Measurements from ENCODE around the gene PSME2. TPM values are rescaled to one million over a fixed set of nuclear protein-coding genes. Genes with fewer than 3 reads are reported as not detected.

The PSME2 gene
- total and polyA plus RNA-seq, 10 of the 15 experiments (the other 5 are each of a cell fraction or from before 2014, with no cell fraction given): 510 to 3,542 (median 913) TPM

- TF ChIP-seq MLLT1 (IDR thresholded peaks at IDR 0.05) (no peak), CREM (IDR thresholded peaks at IDR 0.05; ENCODE audit: low read depth) (no peak), ZNF592 (IDR thresholded peaks at IDR 0.05) (no peak), EP300 (IDR thresholded peaks at IDR 0.05; ENCODE audit: borderline replicate concordance in 1 of 2, control insufficient read depth in 1 of 2, low read depth in 2 of 2, low read length in 2 of 2) (no peak), PAX5 (IDR thresholded peaks at IDR 0.05; ENCODE audit: borderline replicate concordance, low read depth, low read length) (no peak), NR2C2 (IDR thresholded peaks at IDR 0.05; ENCODE audit: borderline replicate concordance, control insufficient read depth, insufficient read length, low read depth) (no peak), POLR2A (IDR thresholded peaks at IDR 0.05; ENCODE audit: low read depth, low read length) (peak; percentile 43; the same call in 1 of the 2 replicates), SMAD5 (IDR thresholded peaks at IDR 0.05; ENCODE audit: low read depth) (no peak), IKZF1 (conservative IDR thresholded peaks at IDR 0.05) (peak; percentile 38; the same call in 1 of the 2 replicates), SP1 (IDR thresholded peaks at IDR 0.05; ENCODE audit: low read depth, low read length) (no peak), E4F1 (IDR thresholded peaks at IDR 0.05; ENCODE audit: borderline replicate concordance, partially characterized antibody) (no peak), BCL3 (IDR thresholded peaks at IDR 0.05; ENCODE audit: borderline replicate concordance, insufficient read depth, low read depth, low read length, poor library complexity, severe bottlenecking) (no peak), NR2C1 (IDR thresholded peaks at IDR 0.05) (no peak), NFYB (IDR thresholded peaks at IDR 0.05; ENCODE audit: insufficient read depth, low read depth, low read length) (0 out of 2 replicates have a peak, but pooled peaks have one; percentile 22), JUNB (IDR thresholded peaks at IDR 0.05) (no peak)
These were observed 22.7 kb downstream of the PSME2 start (continued) for GRCh38 chr14:24123424-24124417.
